MCF 10A (cell line): Measurements from ENCODE around the gene DAO. TPM values are rescaled to one million over a fixed set of nuclear protein-coding genes. Genes with fewer than 3 reads are reported as not detected.

Source experiments
- BruUV-seq: library from RNA; stranded (reverse); fragments of 400-500 nt; replicated peaks from 2 replicates; lab custom pipeline; 2021; lab: Mats Ljungman, UMichigan
- CTCF ChIA-PET: fragments of 300-600 bp; sonication (Branson Sonifier 250); formaldehyde crosslinking; extraction: SDS; loops from one replicate; lab custom pipeline; 2021; ENCODE audit warnings: antibody characterized with exemption, inconsistent platforms; lab: Yijun Ruan, JAX
- POLR2A ChIA-PET: fragments of 300-600, 350-650 bp; sonication (Branson Sonifier 250); formaldehyde crosslinking; extraction: SDS; loops from one replicate; lab custom pipeline; 2020; ENCODE audit warnings: antibody characterized with exemption, inconsistent platforms; lab: Yijun Ruan, JAX
- DNase-seq: peaks from one replicate; pipeline ENCODE4 v3.0.0-alpha.2; 2018; ENCODE audit not compliant: unreplicated experiment
- H3K27ac Mint-ChIP-seq: one replicate; pipeline ENCODE4 v1.8.0; 2022; ENCODE audit warnings: mild to moderate bottlenecking, low read depth, mixed read lengths; ENCODE audit not compliant: unreplicated experiment
- H3K27me3 Mint-ChIP-seq: one replicate; pipeline ENCODE4 v1.8.0; 2022; ENCODE audit warnings: mixed read lengths; ENCODE audit not compliant: insufficient read depth, unreplicated experiment
- H3K36me3 Mint-ChIP-seq: one replicate; pipeline ENCODE4 v1.8.0; 2022; ENCODE audit warnings: mild to moderate bottlenecking, moderate library complexity, mixed read lengths; ENCODE audit not compliant: insufficient read depth, unreplicated experiment
- H3K4me1 Mint-ChIP-seq: one replicate; pipeline ENCODE4 v1.8.0; 2022; ENCODE audit warnings: mixed read lengths; ENCODE audit not compliant: insufficient read depth, unreplicated experiment
- H3K4me3 Mint-ChIP-seq: one replicate; pipeline ENCODE4 v1.8.0; 2022; ENCODE audit warnings: mild to moderate bottlenecking, moderate library complexity, mixed read lengths; ENCODE audit not compliant: unreplicated experiment
- H3K9me3 Mint-ChIP-seq: one replicate; pipeline ENCODE4 v1.8.0; 2022; ENCODE audit warnings: mixed read lengths; ENCODE audit not compliant: unreplicated experiment
- intact Hi-C: fragments of 100-400 bp; cut with micrococcal nuclease; formaldehyde crosslinking; loops from 2 replicates; pipeline ENCODE4 v1.14.1; 2022
- total RNA-seq: library from RNA; stranded (reverse); gene quantifications from 2 replicates; pipeline ENCODE4 v1.2.3, GENCODE V29; 2022
- TF ChIP-seq, protein P1 (sequence below): fragments of 200-600 bp; IDR thresholded peaks from one replicate; pipeline ENCODE4 v1.8.0; 2022; ENCODE audit warnings: antibody characterized with exemption, mild to moderate bottlenecking; ENCODE audit not compliant: unreplicated experiment

DAO gene
- total RNA-seq, 1 experiment from 2014 or later: not detected

DNA sequence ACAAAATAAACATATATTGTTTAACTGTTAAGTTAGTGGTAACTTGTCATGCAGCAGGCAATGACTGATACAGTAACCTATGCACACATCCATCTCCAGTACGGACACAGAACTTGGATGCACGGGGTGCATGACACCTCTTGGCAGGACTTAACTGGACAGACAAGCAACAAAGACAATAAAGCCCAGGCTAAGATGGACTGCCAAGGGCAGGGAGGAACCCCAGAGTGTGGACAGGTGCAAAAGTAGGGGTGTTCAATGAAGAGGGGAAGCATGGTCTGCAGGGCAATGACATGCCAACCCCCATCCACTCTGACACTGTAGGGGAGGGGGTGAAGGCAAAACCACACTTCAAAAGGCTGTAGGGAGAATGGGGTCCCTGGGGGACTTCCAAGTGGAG is 34.2 kb upstream of the DAO start:
- no peak overlapping the region for H3K27ac Mint-ChIP-seq
- CTCF ChIA-PET: interaction anchor here (0.6 kb wide), 1 partner anchor 180 kb away, joined by 4 read pairs; no protein-coding TSS in a partner anchor
- no peak for DNase-seq
- no peaks in the 10 kb centered on the region for H3K4me1 Mint-ChIP-seq
- POLR2A ChIA-PET: no interaction called here
- H3K27me3 Mint-ChIP-seq: no peaks in the 10 kb centered on the region
- intact Hi-C loops: no loop called here
- peaks cover 49% of the 10 kb centered on the region for H3K36me3 Mint-ChIP-seq
- TF ChIP-seq, protein P1, sequence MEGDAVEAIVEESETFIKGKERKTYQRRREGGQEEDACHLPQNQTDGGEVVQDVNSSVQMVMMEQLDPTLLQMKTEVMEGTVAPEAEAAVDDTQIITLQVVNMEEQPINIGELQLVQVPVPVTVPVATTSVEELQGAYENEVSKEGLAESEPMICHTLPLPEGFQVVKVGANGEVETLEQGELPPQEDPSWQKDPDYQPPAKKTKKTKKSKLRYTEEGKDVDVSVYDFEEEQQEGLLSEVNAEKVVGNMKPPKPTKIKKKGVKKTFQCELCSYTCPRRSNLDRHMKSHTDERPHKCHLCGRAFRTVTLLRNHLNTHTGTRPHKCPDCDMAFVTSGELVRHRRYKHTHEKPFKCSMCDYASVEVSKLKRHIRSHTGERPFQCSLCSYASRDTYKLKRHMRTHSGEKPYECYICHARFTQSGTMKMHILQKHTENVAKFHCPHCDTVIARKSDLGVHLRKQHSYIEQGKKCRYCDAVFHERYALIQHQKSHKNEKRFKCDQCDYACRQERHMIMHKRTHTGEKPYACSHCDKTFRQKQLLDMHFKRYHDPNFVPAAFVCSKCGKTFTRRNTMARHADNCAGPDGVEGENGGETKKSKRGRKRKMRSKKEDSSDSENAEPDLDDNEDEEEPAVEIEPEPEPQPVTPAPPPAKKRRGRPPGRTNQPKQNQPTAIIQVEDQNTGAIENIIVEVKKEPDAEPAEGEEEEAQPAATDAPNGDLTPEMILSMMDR: no peak
- BruUV-seq: no TSS peak
- no peak overlapping the region for H3K4me3 Mint-ChIP-seq
- no peaks in the 10 kb centered on the region for H3K9me3 Mint-ChIP-seq

DNA sequence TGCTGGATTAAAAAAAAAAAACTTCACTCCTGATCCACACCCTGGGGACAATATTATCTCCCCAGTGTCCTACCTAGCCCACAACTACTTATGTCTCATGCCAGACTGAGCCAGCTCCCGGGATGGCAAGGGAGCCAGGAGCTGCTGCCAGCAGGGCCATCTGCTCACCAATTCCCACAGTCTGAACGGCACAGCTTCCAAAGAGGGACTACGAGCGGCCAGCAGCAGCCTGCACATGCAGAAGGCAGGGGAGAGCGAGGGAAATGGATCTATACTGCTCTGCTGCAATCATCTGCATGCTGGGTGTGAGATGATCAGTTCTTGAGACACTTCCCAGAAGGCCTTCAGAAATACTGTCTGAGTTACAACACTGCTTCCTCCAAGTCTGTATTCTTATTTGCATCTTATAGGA is 33.6 kb upstream of the DAO start:
- BruUV-seq: no TSS peak
- Mint-ChIP-seq H3K27me3 (no peaks in the 10 kb centered on the region), H3K27ac (no peak overlapping the region), H3K4me1 (no peaks in the 10 kb centered on the region), H3K36me3 (peaks cover 48% of the 10 kb centered on the region), H3K9me3 (no peaks in the 10 kb centered on the region), H3K4me3 (no peak overlapping the region)
- TF ChIP-seq, protein P1: no peak
- intact Hi-C loops: no loop called here
- POLR2A ChIA-PET: no interaction called here
- no peak for DNase-seq
- CTCF ChIA-PET: no interaction called here

DNA sequence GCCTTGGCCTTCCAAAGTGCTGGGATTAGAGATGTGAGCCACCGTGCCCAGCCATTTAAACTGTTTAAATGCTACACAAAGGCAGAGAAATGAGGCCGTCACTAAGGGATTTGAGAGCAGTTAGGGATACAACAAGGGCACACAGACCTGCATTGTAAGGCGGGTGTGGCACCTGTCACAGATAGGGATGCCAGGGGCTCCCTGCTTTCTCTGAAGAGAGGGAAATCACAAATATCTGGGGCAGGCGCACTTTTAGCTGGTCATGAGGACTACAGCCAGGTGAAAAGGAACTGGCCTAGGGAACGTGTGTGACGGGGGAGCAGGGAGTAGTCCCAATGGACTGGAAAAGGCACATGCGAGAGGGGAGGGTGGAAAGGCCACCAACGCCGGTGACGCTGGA is 32.2 kb upstream of the DAO start:
- ChIA-PET POLR2A (no interaction called here), CTCF (interaction anchor here (1.1 to 1.3 kb wide), 3 partner anchors 15 to 103 kb away, joined by 3 to 4 read pairs (median 3); no protein-coding TSS in a partner anchor)
- DNase-seq: no peak
- Mint-ChIP-seq H3K9me3 (no peaks in the 10 kb centered on the region), H3K4me3 (no peak overlapping the region), H3K27me3 (no peaks in the 10 kb centered on the region), H3K4me1 (no peaks in the 10 kb centered on the region), H3K27ac (no peak overlapping the region), H3K36me3 (peaks cover 53% of the 10 kb centered on the region)
- intact Hi-C loops: no loop called here
- TF ChIP-seq, protein P1: no peak
- BruUV-seq: no TSS peak

- CTCF ChIA-PET: interaction anchor here (0.6 to 2.3 kb wide), 4 partner anchors 11 to 115 kb away, joined by 3 to 8 read pairs (median 4); no protein-coding TSS in a partner anchor
- Mint-ChIP-seq H3K4me3 (no peak overlapping the region), H3K27ac (no peak overlapping the region), H3K4me1 (peaks cover 12% of the 10 kb centered on the region), H3K36me3 (peaks cover 52% of the 10 kb centered on the region), H3K27me3 (no peaks in the 10 kb centered on the region), H3K9me3 (no peaks in the 10 kb centered on the region)
- TF ChIP-seq, protein P1: no peak
- no TSS peak for BruUV-seq
- POLR2A ChIA-PET: interaction anchor here (0.6 to 2.1 kb wide), 3 partner anchors 11 to 203 kb away, joined by 3 to 10 read pairs (median 3); no protein-coding TSS in a partner anchor
- no peak for DNase-seq
- intact Hi-C loops: loop anchor here (5.0 to 10.0 kb wide), 2 partner anchors 117 to 245 kb away; partner anchors contain the start of genes ALKBH2, CORO1C and UNG
These were observed 30.2 kb upstream of the DAO start for GRCh38 chr12:108849660-108850059.
